HepG2 (cell line): Measurements from ENCODE around the gene FAM222A. TPM values are rescaled to one million over a fixed set of nuclear protein-coding genes. Genes with fewer than 3 reads are reported as not detected.

ENCODE experiments used
- AGO2 ChIP-seq: fragments of 200-400 bp; formaldehyde crosslinking; optimal IDR thresholded peaks from 2 replicates; pipeline ENCODE3; 2017; ENCODE audit warnings: mild to moderate bottlenecking, low read depth, low read length, moderate library complexity
- AHDC1 ChIP-seq: sonication (generic); formaldehyde crosslinking; IDR thresholded peaks from 2 replicates; pipeline ENCODE4 v1.5.1; 2020; ENCODE audit warnings: mild to moderate bottlenecking, missing genetic modification reagents, borderline replicate concordance
- E2F5 ChIP-seq: sonication (generic); formaldehyde crosslinking; conservative IDR thresholded peaks from 2 replicates; pipeline ENCODE4 v1.4.0; 2020; ENCODE audit warnings: missing genetic modification reagents
- IKZF1 ChIP-seq: fragments of 450-650 bp; IDR thresholded peaks from 2 replicates; pipeline ENCODE4 v1.7.1; 2016
- KLF11 ChIP-seq: IDR thresholded peaks from 2 replicates; pipeline ENCODE4 v1.6.1; 2016; ENCODE audit warnings: missing compliant biosample characterization
- NFE2L1 ChIP-seq: sonication (generic); formaldehyde crosslinking; IDR thresholded peaks from 2 replicates; pipeline ENCODE4 v1.4.0; 2020; ENCODE audit warnings: missing genetic modification reagents, mild to moderate bottlenecking, borderline replicate concordance
- SALL2 ChIP-seq: sonication (generic); formaldehyde crosslinking; IDR thresholded peaks from 2 replicates; pipeline ENCODE4 v1.8.1; 2023; ENCODE audit warnings: mild to moderate bottlenecking, missing genetic modification reagents, inconsistent platforms
- ZBTB1 ChIP-seq: sonication (generic); formaldehyde crosslinking; IDR thresholded peaks from 2 replicates; pipeline ENCODE4 v1.4.0; 2020; ENCODE audit warnings: missing genetic modification reagents, borderline replicate concordance
- ZNF350 ChIP-seq: sonication (generic); formaldehyde crosslinking; IDR thresholded peaks from 2 replicates; pipeline ENCODE4 v1.4.0; 2020; ENCODE audit warnings: mild to moderate bottlenecking, low read depth, missing genetic modification reagents, borderline replicate concordance
- ZNF407 ChIP-seq: sonication (generic); formaldehyde crosslinking; IDR thresholded peaks from one replicate; pipeline ENCODE4 v1.5.1; 2020; ENCODE audit warnings: mild to moderate bottlenecking, missing genetic modification reagents; ENCODE audit errors: not compliant biosample characterization
- ZNF44 ChIP-seq: sonication (generic); formaldehyde crosslinking; IDR thresholded peaks from 2 replicates; pipeline ENCODE4 v1.5.1; 2020; ENCODE audit warnings: mild to moderate bottlenecking, missing genetic modification reagents
- polyA plus RNA-seq, 8 experiments: library from polyadenylated mRNA; depleted of rRNA in 3 of 8; stranded (reverse) in 7 of 8; unstranded in 1 of 8; fragments of >200 nt; fragmentation: Illumina TruSeq in 4 of 8; extraction: Trizol in 4 of 8; gene quantifications; 2 replicates each; pipeline versions ENCODE4 v1.2.1 to v1.2.3, GENCODE V29; 2011 to 2016; ENCODE audit warnings: low read depth in 4 of 8, missing spikeins in 1 of 8, mixed read lengths in 1 of 8; ENCODE audit not compliant: insufficient read depth in 1 of 8
- total RNA-seq, 5 experiments: library from RNA; depleted of rRNA; stranded (reverse); fragments of >200 nt; fragmentation: Illumina TruSeq; extraction: Trizol; gene quantifications; 2 replicates each; pipeline ENCODE4 v1.2.3, GENCODE V29; 2016; ENCODE audit warnings: low read depth in 1 of 5

The FAM222A gene
- total and polyA plus RNA-seq, 2 of the 13 experiments (the other 11 are each of a cell fraction or from before 2014, with no cell fraction given) = 2.7 to 9.6 TPM

- TF ChIP-seq AGO2 (peak; percentile 47), IKZF1 (no peak), ZBTB1 (CRISPR knock-in tag) (no peak), NFE2L1 (CRISPR knock-in tag) (no peak), E2F5 (CRISPR knock-in tag) (no peak), SALL2 (CRISPR knock-in tag) (no peak; the same call in 1 of the 2 replicates), ZNF350 (peak; percentile 26; the same call in 1 of the 2 replicates), ZNF44 (CRISPR knock-in tag) (no peak), KLF11 (no peak), ZNF407 (CRISPR knock-in tag) (no peak), AHDC1 (CRISPR knock-in tag) (no peak)
These were observed 59.9 kb downstream of the FAM222A start (continued) for GRCh38 chr12:109773384-109774011.
